HG03139 (cell line): Measurements from ENCODE around the gene CLEC18B.
A peak's percentile ranks its signal among the peaks of the same experiment; 100 is the strongest.
"Not testable (repeated sequence)": the region's sequence is repeated elsewhere in the genome, so short reads cannot be mapped to it uniquely, and the experiment has no call there.

ENCODE experiments used
- ATAC-seq: cut with Tn5 transposase; IDR thresholded peaks from one replicate; pipeline ENCODE4 v1.9.1; 2021; ENCODE audit not compliant: unreplicated experiment

Gene CLEC18B

DNA sequence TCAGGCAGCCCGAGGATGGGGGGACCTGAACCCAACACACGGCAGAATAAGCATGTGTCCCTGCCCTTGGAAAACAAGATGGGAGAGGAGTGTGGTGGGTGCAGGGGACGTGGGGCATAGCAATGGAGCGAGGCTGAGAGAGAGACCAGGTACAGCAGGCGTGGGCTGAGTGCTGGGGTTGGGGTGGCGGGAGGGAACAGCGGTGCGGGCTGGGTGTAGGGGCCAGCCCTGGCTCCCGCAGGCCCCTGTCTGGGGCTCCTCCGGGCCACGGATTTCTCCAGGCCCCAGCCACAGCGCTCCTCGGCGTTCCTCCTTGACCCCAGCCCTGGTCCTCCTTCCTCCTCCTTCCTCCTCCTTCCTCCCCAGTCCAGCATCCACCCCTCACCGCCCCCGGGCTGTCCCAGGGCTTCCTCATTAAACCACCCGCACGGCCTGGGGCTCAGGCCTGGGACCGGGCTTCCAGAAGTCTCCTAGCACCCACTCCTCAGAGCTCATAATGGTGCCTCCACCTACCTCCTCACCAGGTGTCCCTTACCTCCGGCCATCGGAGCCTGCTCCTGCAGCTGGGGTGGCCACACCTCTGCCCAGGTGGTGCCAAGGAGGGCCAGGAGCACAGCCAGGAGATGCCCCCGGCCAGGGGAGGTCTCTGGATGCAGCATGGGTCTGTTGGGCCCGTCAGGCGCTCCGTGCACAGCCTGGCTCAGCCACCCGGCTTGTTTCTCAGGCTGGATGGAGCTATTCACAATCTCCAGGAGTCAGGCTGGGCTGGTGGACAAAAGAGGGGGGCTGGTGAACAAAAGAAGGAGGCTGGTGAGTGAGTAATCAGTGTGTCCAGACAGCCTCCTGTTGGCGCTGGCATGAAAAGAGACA is at the start of gene CLEC18B:
TSS of gene CLEC18B (minus strand) at position 867 of the 870 bp plus-strand sequence. CDS start at position 659, 208 bp downstream.
- not testable (repeated sequence) for ATAC-seq

DNA sequence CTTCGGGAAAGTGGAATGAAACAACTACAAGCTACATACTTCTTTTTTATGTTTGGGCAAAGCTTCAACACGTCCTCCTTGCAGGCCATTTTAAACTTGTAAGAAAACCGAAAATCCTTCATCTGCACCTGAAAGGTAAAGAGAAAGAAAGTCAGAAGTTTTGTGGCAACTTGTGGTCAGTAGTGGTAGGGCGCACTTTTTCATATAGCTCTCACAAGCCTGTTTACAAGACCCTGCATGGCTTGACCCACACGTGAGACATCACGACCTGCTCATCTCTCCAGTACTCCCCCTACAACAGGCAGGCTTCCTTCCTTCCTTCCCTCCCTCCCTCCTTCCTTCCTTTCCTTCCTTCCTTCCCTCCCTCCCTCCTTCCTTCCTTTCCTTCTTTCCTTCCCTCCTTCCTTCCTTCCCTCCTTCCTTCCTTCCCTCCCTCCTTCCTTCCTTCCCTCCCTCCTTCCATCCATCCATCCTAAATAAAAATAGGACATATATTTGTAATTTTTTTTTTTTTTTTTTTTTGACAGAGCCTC is 48.7 kb upstream of the CLEC18B start:
- ATAC-seq: no peak

GRCh38 chr16:74468807-74469525 is 47.7 kb upstream of the CLEC18B start:
- no peak for ATAC-seq

DNA sequence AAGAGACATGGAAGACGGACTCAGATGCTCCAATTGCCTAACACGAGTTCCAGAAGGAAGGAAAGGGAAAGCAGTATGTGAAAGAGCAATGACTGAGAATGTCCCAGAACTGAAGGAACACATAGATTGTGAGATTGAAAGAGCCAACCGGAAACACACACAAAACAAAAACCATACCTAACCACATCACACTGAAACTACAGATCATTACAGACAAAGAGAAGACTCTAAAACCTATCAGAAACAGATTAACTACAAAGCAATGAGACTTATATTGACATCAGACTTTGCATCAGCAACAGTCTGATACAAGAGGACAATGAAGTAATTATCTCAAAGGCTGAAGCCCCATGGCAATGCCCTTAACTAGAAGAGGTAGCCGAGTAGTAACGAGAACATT is 45.6 kb upstream of the CLEC18B start:
- no peak for ATAC-seq

GRCh38 chr16:74465851-74466685 is 44.8 kb upstream of the CLEC18B start:
- ATAC-seq: no peak

- ATAC-seq: no peak
Observed at GRCh38 chr16:74465281-74465680, 44.0 kb upstream of the CLEC18B start.

DNA sequence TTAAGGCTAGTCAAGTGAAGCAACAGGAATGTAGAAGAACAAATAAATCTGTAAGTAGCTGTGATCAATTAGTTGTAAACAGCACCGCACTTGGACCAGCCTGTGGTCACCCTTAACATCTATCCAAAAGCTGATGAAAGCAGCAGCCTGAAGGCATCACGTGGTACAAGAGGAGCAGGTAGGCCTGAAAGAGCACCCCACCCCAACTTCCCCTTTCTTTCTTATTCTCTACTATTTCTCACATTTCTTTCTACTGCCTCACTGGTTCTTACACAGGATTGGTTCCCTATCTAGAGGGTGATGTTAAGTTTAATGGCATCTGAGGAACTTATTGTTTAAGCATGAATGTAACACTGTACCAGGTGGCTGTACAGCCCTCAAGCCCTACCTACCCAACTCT is 42.6 kb upstream of the CLEC18B start:
- ATAC-seq: no peak

DNA sequence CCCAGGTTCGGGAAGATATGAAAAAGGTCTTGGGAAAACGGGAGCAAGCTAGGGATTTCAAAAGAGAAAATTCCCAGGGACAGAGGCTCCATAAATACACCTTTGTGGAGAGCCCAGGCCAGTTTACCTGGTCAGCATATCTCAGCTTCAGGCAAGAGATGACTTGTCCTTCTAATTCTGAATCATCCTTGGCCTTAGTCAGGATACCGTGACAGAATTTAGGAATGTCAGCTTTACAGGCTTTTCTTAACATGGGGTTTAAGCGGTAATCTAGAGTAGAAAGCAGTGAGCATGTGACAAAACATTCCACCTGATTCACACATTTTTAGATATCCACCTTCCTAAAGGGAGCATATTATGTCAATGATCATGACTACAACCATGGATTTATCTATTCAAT is 41.1 kb upstream of the CLEC18B start:
- ATAC-seq: no peak

- no peak for ATAC-seq
Observed at GRCh38 chr16:74461826-74462225, 40.5 kb upstream of the CLEC18B start.

- ATAC-seq: no peak
Observed at GRCh38 chr16:74460542-74460941, 39.3 kb upstream of the CLEC18B start.

GRCh38 chr16:74456290-74456625 is 35.0 kb upstream of the CLEC18B start:
- ATAC-seq: no peak

GRCh38 chr16:74455619-74456289 is 34.5 kb upstream of the CLEC18B start:
- no peak for ATAC-seq

GRCh38 chr16:74455213-74455612 is 33.9 kb upstream of the CLEC18B start:
- no peak for ATAC-seq

GRCh38 chr16:74451951-74452758 is 30.9 kb upstream of the CLEC18B start:
- peak; percentile 83 for ATAC-seq

DNA sequence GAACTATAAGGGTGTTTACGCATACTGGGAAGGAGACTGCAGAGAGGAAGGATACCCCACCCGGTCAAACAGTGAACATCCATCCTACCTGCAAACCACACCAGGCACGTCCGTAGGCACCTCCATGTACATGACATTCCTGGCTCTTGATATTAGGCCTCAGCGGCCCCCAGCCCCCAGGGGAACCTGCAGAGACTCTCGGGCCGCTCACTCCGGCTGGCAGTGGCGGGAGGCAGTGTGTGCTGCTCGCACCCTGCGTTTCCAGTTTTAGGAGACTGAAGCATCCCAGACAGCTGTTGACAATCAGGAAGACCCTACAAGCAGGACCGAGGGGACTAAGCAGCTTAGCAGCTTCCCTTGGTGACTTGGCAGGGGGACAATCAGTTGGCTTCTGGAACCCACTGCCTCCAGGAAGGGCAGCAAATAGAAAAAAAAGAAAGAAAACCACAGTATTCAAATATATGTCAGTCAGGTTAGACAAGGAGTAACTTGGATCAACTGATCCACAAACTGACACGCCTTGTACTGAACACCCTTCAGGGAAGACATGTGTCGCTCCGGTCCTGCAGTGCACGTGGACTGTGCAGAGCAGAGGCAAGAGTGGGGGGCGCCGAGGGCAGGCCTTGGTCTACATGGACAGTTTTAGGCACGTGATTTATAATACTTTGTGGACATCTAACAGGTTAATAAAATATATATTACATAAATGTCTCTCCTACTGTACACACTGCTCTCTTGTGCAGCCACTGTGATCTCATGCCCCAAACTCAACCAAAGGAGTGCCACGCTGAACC is 29.9 kb upstream of the CLEC18B start:
- no peak for ATAC-seq

- no peak for ATAC-seq
Observed at GRCh38 chr16:74450236-74450635, 29.0 kb upstream of the CLEC18B start.

GRCh38 chr16:74449470-74449869 is 28.2 kb upstream of the CLEC18B start:
- no peak for ATAC-seq

DNA sequence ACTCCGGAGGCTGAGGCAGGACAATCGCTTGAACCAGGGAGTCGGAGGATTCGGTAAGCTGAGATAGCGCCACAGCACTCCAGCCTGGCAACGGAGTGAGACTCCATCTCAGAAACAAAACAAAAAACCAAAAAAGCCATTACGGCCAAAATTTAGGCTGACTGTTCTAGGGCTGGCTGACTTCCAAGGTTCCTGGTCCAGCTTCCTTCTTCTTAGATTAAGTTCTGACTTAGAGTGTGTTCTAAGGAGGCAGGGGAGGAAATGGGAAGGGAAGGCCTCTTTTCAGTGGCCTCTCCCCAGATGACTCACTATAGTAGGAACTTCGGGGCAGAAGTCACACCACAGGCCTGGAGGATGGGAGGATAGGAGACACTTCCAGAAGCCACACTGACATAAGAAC is 27.7 kb upstream of the CLEC18B start:
- no peak for ATAC-seq

DNA sequence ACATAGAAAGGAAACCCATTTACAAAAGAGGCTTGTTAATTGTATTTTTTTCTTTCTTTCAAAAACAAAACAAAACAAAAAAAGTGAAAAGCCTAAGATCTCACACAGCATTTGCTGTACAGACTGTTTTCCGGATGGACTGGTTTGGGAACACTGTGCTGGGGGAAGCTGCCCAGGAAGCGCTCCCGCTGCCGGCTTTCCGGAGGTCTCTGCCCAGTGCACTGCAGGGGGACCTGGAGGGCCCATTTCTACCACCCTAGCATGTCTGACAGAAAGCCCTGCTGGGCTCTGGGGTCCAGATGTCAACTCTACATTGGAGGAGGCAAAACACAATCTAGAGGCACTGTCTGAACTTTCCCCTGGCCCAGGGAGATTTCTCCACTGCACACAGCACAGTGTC is 26.3 kb upstream of the CLEC18B start:
- ATAC-seq: no peak
